Measurements from ENCODE around the gene CACNG4. TPM values are rescaled to one million over a fixed set of nuclear protein-coding genes. Genes with fewer than 3 reads are reported as not detected.

Gene CACNG4
- total RNA-seq, 1 donor from 2014 or later: not detected

DNA sequence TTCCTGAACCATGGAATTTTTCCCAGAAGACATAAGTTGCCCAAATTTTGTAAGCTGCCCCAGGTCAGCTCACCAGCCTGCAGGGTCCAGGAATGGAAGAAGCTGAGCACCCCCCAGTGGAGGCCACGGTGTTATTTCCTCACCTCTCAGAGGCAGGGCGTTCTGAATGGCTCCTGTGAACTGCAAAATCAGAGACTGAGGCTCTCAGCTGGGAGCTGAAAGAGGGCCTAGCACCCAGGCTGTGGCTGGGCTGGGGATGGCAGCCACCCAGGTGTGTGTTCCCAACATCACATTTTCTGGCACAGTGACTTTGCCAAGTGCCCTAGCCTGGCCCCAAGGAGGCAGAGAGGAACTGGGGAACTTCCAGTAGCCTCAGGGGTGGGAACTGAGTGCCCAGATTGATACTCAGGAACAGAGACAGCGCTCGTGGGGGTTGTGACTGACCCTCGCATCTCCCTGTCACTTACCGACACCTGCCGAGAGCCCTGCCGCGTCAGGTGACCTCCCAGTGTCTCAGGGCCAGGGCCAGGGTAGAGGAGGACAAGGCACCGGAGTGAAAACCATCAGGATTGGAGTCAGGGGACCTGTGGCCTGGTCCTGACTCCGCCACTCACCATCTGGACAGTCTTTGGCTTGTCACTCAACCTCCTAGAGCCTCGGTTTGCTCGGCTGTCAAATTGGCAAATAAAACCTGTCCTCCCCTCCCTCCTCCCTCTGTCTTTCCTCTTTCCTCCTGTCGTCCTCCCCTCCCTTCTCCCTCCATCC lies 11.3 kb downstream of the CACNG4 start:
- intact Hi-C loops (cut with micrococcal nuclease): no loop called here
- no peak for DNase-seq
- H3K4me1 Mint-ChIP-seq: peaks cover 5% of the 10 kb centered on the region
- H3K36me3 Mint-ChIP-seq (ENCODE audit: low read depth): no peaks in the 10 kb centered on the region
- H3K4me3 Mint-ChIP-seq: no peak overlapping the region
- H3K9me3 Mint-ChIP-seq: no peaks in the 10 kb centered on the region
- peaks cover 25% of the 10 kb centered on the region for H3K27me3 Mint-ChIP-seq
- H3K27ac Mint-ChIP-seq: no peak overlapping the region

- peaks cover 5% of the 10 kb centered on the region for H3K4me1 Mint-ChIP-seq
- no peak overlapping the region for H3K27ac Mint-ChIP-seq
- H3K9me3 Mint-ChIP-seq: no peaks in the 10 kb centered on the region
- intact Hi-C loops (cut with micrococcal nuclease): no loop called here
- no peak overlapping the region for H3K4me3 Mint-ChIP-seq
- H3K27me3 Mint-ChIP-seq: peaks cover 29% of the 10 kb centered on the region
- DNase-seq: no peak
- no peaks in the 10 kb centered on the region for H3K36me3 Mint-ChIP-seq (ENCODE audit: low read depth)
Measured at GRCh38 chr17:66976379-66976663, 11.8 kb downstream of the CACNG4 start.

GRCh38 chr17:66976781-66977201 lies 12.3 kb downstream of the CACNG4 start:
- Mint-ChIP-seq H3K27me3 (peaks cover 28% of the 10 kb centered on the region), H3K27ac (no peak overlapping the region), H3K9me3 (no peaks in the 10 kb centered on the region), H3K4me1 (peaks cover 5% of the 10 kb centered on the region), H3K4me3 (no peak overlapping the region), H3K36me3 (ENCODE audit: low read depth) (no peaks in the 10 kb centered on the region)
- DNase-seq: no peak
- intact Hi-C loops (cut with micrococcal nuclease): no loop called here

- DNase-seq: no peak
- peaks cover 33% of the 10 kb centered on the region for H3K27me3 Mint-ChIP-seq
- H3K9me3 Mint-ChIP-seq: no peaks in the 10 kb centered on the region
- peaks cover 5% of the 10 kb centered on the region for H3K4me1 Mint-ChIP-seq
- no peak overlapping the region for H3K4me3 Mint-ChIP-seq
- intact Hi-C loops (cut with micrococcal nuclease): no loop called here
- H3K27ac Mint-ChIP-seq: no peak overlapping the region
- no peaks in the 10 kb centered on the region for H3K36me3 Mint-ChIP-seq (ENCODE audit: low read depth)
Measured at GRCh38 chr17:66978514-66979061, 14.1 kb downstream of the CACNG4 start.

- intact Hi-C loops (cut with micrococcal nuclease): no loop called here
- Mint-ChIP-seq H3K27ac (no peak overlapping the region), H3K4me1 (peaks cover 11% of the 10 kb centered on the region), H3K4me3 (no peak overlapping the region), H3K27me3 (peaks cover 36% of the 10 kb centered on the region), H3K9me3 (no peaks in the 10 kb centered on the region), H3K36me3 (ENCODE audit: low read depth) (no peaks in the 10 kb centered on the region)
- no peak for DNase-seq
Measured at GRCh38 chr17:66980896-66981295, 16.4 kb downstream of the CACNG4 start.

DNA sequence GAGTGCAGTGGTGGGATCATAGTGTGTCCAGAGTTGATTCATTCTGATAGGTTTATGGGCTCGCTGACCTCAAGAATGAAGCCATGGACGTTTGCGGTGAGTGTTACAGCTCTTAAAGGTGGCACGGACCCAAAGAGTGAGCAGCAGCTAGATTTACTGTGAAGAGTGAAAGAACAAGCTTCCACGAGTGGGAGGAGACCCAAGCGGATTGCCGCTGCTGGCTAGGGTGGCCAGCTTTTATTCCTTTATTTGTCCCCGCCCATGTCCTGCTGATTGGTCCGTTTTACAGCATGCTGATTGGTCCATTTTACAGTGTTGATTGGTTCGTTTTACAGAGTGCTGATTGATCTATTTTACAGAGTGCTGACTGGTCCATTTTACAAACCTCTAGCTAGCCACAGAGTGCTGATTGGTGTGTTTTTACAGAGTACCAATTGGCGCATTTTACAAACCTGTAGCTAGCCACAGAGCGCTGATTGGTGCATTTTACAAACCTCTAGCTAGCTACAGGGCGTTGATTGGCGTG lies 17.5 kb downstream of the CACNG4 start:
- peaks cover 7% of the 10 kb centered on the region for H3K4me1 Mint-ChIP-seq
- H3K9me3 Mint-ChIP-seq: no peaks in the 10 kb centered on the region
- H3K27ac Mint-ChIP-seq: no peak overlapping the region
- intact Hi-C loops (cut with micrococcal nuclease): no loop called here
- DNase-seq: no peak
- H3K36me3 Mint-ChIP-seq (ENCODE audit: low read depth): no peaks in the 10 kb centered on the region
- no peak overlapping the region for H3K4me3 Mint-ChIP-seq
- H3K27me3 Mint-ChIP-seq: peaks cover 32% of the 10 kb centered on the region

- H3K27me3 Mint-ChIP-seq: peaks cover 33% of the 10 kb centered on the region
- H3K27ac Mint-ChIP-seq: no peak overlapping the region
- H3K4me3 Mint-ChIP-seq: no peak overlapping the region
- intact Hi-C loops (cut with micrococcal nuclease): no loop called here
- no peaks in the 10 kb centered on the region for H3K9me3 Mint-ChIP-seq
- peaks cover 9% of the 10 kb centered on the region for H3K4me1 Mint-ChIP-seq
- no peaks in the 10 kb centered on the region for H3K36me3 Mint-ChIP-seq (ENCODE audit: low read depth)
- no peak for DNase-seq
Measured at GRCh38 chr17:66983414-66984021, 19.0 kb downstream of the CACNG4 start.

- H3K9me3 Mint-ChIP-seq: no peaks in the 10 kb centered on the region
- H3K27ac Mint-ChIP-seq: no peak overlapping the region
- H3K4me3 Mint-ChIP-seq: no peak overlapping the region
- H3K36me3 Mint-ChIP-seq (ENCODE audit: low read depth): no peaks in the 10 kb centered on the region
- peaks cover 27% of the 10 kb centered on the region for H3K27me3 Mint-ChIP-seq
- no peak for DNase-seq
- peaks cover 9% of the 10 kb centered on the region for H3K4me1 Mint-ChIP-seq
- intact Hi-C loops (cut with micrococcal nuclease): no loop called here
Measured at GRCh38 chr17:66984730-66985129, 20.2 kb downstream of the CACNG4 start.

DNA sequence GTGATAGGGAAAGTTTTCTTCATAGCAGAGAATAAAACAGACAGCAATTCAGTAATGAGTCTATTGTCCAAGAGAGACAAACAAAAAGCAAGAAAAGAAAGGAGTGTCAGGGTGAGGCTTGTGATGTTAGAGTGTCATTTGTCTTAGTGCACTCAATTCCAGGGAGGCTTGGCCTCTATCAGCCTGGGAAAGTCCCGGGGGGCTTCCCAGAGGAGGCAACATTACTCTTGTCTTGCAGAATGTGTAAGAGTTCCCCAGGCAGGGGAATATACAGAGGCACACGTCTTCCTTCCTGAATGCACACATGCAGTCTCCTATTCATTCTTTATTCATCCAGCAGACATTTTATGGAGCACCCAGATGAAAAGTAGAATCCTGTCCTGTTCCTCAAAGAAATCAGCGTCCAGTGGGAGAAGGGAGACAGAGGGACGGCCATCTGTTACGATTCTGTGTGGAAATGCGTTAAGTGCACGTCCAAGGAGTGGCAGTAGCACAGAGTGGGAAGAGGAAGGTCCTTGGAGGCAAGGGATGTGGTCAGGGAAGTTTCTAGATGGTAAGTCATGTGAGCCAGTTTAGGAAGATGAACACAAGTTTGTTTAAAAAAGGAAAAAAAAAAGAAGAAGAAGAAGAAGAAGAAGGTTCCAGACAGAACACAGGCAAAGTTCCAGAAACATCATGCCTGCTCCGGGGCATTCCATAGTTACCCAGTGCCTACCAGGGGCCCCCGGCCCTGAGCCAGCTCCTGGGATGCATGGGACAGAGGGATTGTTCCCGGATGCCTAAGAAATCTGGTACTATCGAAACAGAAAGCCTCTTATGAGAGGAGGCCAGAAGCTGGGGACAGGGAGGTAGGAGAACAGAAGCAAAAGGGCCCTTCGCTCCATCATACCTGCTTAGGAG lies 21.1 kb downstream of the CACNG4 start:
- DNase-seq: no peak
- Mint-ChIP-seq H3K4me1 (peaks cover 9% of the 10 kb centered on the region), H3K9me3 (no peaks in the 10 kb centered on the region), H3K4me3 (no peak overlapping the region), H3K36me3 (ENCODE audit: low read depth) (no peaks in the 10 kb centered on the region), H3K27me3 (peaks cover 24% of the 10 kb centered on the region), H3K27ac (no peak overlapping the region)
- intact Hi-C loops (cut with micrococcal nuclease): no loop called here

DNA sequence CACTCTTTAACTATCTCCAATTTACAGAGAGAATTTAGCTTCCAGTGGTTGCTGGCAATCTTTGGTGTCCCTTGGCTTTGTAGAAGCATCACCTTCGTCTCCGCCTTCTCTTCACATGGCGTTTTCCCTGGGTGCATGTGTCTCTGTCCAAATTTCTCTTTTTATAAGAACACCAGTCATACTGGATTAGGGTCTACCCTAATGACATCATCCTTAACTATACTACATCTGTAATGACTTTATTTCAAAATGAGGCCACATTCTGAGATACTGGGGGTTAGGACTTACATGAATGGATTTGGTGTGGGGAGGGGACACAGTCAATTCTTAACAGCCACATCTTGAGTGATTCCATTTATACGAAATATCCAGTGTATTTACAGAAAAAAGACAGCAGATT lies 22.2 kb downstream of the CACNG4 start:
- Mint-ChIP-seq H3K4me3 (no peak overlapping the region), H3K27me3 (peaks cover 24% of the 10 kb centered on the region), H3K36me3 (ENCODE audit: low read depth) (no peaks in the 10 kb centered on the region), H3K9me3 (no peaks in the 10 kb centered on the region), H3K27ac (no peak overlapping the region), H3K4me1 (peaks cover 9% of the 10 kb centered on the region)
- no peak for DNase-seq
- intact Hi-C loops (cut with micrococcal nuclease): no loop called here

- intact Hi-C loops (cut with micrococcal nuclease): no loop called here
- no peaks in the 10 kb centered on the region for H3K36me3 Mint-ChIP-seq (ENCODE audit: low read depth)
- H3K27ac Mint-ChIP-seq: no peak overlapping the region
- peaks cover 9% of the 10 kb centered on the region for H3K4me1 Mint-ChIP-seq
- no peaks in the 10 kb centered on the region for H3K9me3 Mint-ChIP-seq
- no peak overlapping the region for H3K4me3 Mint-ChIP-seq
- peaks cover 24% of the 10 kb centered on the region for H3K27me3 Mint-ChIP-seq
- no peak for DNase-seq
Measured at GRCh38 chr17:66987059-66987616, 22.6 kb downstream of the CACNG4 start.

DNA sequence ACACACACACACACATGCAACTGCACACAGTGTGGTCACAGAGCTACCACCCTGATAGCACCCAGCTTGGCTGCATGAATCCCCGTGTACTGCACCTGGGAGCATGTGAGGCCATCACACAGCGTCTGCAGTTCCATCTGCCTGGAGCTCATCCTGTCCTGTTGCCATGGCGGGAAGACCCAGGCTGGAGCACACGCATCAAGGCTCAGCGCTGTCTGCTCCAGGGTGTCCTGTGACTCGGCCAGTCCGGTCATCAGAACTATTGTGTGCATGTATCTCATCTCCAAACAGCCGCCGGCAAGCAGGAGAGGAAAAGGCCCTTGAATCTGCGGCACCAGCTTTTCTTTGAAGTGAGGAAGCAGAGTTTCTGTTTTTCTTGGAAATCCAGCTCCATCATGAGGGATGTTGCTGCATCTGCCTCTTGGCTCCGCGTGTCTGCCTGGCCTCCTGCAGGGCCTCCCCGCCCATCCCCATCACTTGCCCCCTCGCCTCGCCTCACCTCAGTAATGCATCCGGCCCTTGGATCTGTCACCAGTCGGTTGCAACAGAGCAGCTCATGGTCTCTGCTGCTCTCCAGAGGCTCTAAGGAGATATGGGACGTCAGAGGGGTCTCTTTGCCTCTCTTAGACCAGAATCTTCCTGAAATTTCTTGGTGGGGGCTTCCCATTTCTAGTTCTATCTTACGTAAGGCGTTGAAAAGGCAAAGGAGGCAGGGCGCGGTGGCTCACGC lies 23.7 kb downstream of the CACNG4 start:
- intact Hi-C loops (cut with micrococcal nuclease): no loop called here
- DNase-seq: no peak
- Mint-ChIP-seq H3K27me3 (peaks cover 21% of the 10 kb centered on the region), H3K4me3 (no peak overlapping the region), H3K4me1 (peaks cover 9% of the 10 kb centered on the region), H3K27ac (no peak overlapping the region), H3K36me3 (ENCODE audit: low read depth) (no peaks in the 10 kb centered on the region), H3K9me3 (no peaks in the 10 kb centered on the region)

DNA sequence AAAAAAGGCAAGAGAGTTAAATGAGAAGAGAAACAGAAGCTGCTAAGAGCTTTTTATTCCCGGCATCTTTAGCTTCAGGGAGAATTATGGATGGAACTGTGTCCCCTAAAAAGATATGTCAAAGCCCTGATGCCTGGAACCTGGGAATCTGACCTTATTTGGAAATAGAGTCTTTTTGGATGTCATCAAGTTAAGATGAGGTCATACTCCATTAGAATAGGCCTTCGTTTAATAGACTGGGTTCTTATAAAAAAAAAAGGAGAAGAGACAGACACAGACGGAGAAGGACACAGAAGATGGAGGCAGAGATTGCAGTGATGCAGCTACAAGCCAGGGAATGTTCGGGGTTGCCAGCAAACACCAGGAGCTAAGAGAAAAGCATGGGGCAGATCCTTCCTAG lies 24.6 kb downstream of the CACNG4 start:
- no peak overlapping the region for H3K27ac Mint-ChIP-seq
- DNase-seq: no peak
- H3K4me3 Mint-ChIP-seq: no peak overlapping the region
- no peaks in the 10 kb centered on the region for H3K36me3 Mint-ChIP-seq (ENCODE audit: low read depth)
- H3K27me3 Mint-ChIP-seq: peaks cover 19% of the 10 kb centered on the region
- no peaks in the 10 kb centered on the region for H3K9me3 Mint-ChIP-seq
- intact Hi-C loops (cut with micrococcal nuclease): no loop called here
- peaks cover 9% of the 10 kb centered on the region for H3K4me1 Mint-ChIP-seq

Data from activated CD4-positive, alpha-beta T cell treated with anti-CD3 and anti-CD28 coated beads, Interleukin-2, amount 10 ng/mL, durations not matched to agents 24 days and 14 days (primary cell).